ENCODE results near the gene CENPX. TPM values are rescaled to one million over a fixed set of nuclear protein-coding genes. Genes with fewer than 3 reads are reported as not detected.

The CENPX gene
- 100 to 1,000 TPM in 1 of 2 donors, 10 to 100 TPM in 1; 86.8 to 117 TPM for polyA plus RNA-seq

GRCh38 chr17:82022310-82022980 lies at the start of gene CENPX:
Gene CENPX (minus strand): TSS chr17:82022878. CDS start chr17:82022861, 17 bp downstream.
- H3K36me3 ChIP-seq (ENCODE audit: control insufficient read depth in 2 of 2, insufficient read depth in 2 of 2, low read length in 1 of 2) = peaks cover 0 to 8% of the 10 kb centered on the region in 2 donors
- H3K27ac ChIP-seq (ENCODE audit: low read depth in 2 of 2, low read length in 1 of 2) = peak within 1 kb of the TSS; percentile 68 to 78
- H3K4me3 ChIP-seq (ENCODE audit: low read depth in 1 of 2, low read length in 2 of 2) = peak within 1 kb of the TSS; percentile 82 to 93
- peaks cover 2 to 23% of the 10 kb centered on the region in 2 donors for H3K4me1 ChIP-seq (ENCODE audit: control insufficient read depth in 2 of 2, insufficient read depth in 2 of 2, low read length in 1 of 2)
- H3K9me3 ChIP-seq (ENCODE audit: control insufficient read depth in 2 of 2, insufficient read depth in 1 of 2, low read depth in 1 of 2, low read length in 1 of 2) = no peaks in the 10 kb centered on the region
- 1% methylated on average over 51 to 64 of the region's 64 CpGs for WGBS, 2 donors
- H3K27me3 ChIP-seq (ENCODE audit: control insufficient read depth in 1 of 2, insufficient read depth in 2 of 2, low read length in 2 of 2) = no peaks in the 10 kb centered on the region

DNA sequence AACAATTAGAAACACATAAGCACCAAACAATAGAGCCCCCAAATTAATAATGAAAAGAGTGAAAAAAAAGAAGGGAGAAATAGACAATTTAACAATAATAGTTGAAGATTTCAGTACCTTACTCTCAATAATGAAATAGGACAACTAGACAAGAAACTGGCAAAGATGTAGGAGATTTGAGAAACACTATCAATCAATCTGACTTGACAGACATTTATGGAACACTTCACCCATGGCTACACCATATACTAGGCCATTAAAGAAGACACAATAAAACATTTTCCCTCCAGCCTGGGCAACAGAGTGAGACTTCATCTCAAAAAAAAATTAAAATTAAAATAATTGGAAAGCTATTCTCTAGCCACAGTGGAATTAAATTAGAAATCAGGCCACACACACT lies 47.9 kb upstream of the CENPX start:
- no peak overlapping the region for H3K27ac ChIP-seq (ENCODE audit: low read depth in 2 of 2, low read length in 1 of 2)
- H3K9me3 ChIP-seq (ENCODE audit: control insufficient read depth in 2 of 2, insufficient read depth in 1 of 2, low read depth in 1 of 2, low read length in 1 of 2) = no peaks in the 10 kb centered on the region
- H3K36me3 ChIP-seq (ENCODE audit: control insufficient read depth in 2 of 2, insufficient read depth in 2 of 2, low read length in 1 of 2) = no peaks in the 10 kb centered on the region
- H3K4me3 ChIP-seq (ENCODE audit: low read depth in 1 of 2, low read length in 2 of 2) = no peak overlapping the region
- no peaks in the 10 kb centered on the region for H3K27me3 ChIP-seq (ENCODE audit: control insufficient read depth in 1 of 2, insufficient read depth in 2 of 2, low read length in 2 of 2)
- H3K4me1 ChIP-seq (ENCODE audit: control insufficient read depth in 2 of 2, insufficient read depth in 2 of 2, low read length in 1 of 2) = peaks cover 3% of the 10 kb centered on the region in 2 donors

DNA sequence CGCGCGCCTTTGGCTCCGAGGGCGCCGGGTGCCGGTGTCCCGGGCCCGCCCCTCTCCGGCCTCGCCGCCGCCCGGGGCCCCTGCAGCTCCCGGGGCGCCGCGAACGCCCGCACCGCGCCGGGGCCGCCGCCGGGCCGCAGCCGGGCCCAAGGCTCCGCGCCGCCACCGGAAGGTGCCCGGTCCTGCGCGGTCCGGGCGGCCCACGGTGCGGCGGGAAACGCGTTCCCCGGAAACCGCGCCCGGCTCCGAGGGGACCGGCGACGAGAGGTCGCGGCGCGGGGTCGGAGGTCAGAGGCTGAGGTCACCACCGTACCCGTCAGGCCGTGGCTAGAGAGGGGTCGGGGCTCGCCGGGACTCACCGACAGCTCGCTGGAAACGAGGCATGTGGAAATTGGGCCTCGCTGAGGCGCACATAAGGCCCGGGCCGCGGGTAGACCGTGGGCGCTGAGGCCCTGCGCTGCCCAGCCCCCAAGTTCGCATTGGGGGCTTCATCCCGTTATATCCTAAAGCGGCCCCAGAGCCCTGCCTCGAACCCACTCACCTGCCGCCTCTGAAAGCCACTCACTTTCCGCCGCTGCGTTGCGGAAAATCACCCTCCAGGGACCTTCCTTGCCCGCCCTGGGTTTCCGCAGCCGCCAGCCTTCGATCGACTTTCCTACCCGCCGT lies 43.1 kb upstream of the CENPX start, which contains the start of gene DUS1L:
Gene DUS1L, minus strand, starts transcription at position 167 of the 666 bp plus-strand sequence. CDS start 745 bp downstream, outside the sequence.
- peaks cover 3 to 13% of the 10 kb centered on the region in 2 donors for H3K4me1 ChIP-seq (ENCODE audit: control insufficient read depth in 2 of 2, insufficient read depth in 2 of 2, low read length in 1 of 2)
- H3K4me3 ChIP-seq (ENCODE audit: low read depth in 1 of 2, low read length in 2 of 2) = peak within 1 kb of the TSS; percentile 76 to 86
- H3K36me3 ChIP-seq (ENCODE audit: control insufficient read depth in 2 of 2, insufficient read depth in 2 of 2, low read length in 1 of 2) = peaks cover 3 to 28% of the 10 kb centered on the region in 2 donors
- WGBS, 2 donors = 10 to 18% methylated on average over 55 to 88 of the region's 88 CpGs
- H3K27me3 ChIP-seq (ENCODE audit: control insufficient read depth in 1 of 2, insufficient read depth in 2 of 2, low read length in 2 of 2) = no peaks in the 10 kb centered on the region
- no peaks in the 10 kb centered on the region for H3K9me3 ChIP-seq (ENCODE audit: control insufficient read depth in 2 of 2, insufficient read depth in 1 of 2, low read depth in 1 of 2, low read length in 1 of 2)
- H3K27ac ChIP-seq (ENCODE audit: low read depth in 2 of 2, low read length in 1 of 2) = peak within 1 kb of the TSS; percentile 79 to 92

DNA sequence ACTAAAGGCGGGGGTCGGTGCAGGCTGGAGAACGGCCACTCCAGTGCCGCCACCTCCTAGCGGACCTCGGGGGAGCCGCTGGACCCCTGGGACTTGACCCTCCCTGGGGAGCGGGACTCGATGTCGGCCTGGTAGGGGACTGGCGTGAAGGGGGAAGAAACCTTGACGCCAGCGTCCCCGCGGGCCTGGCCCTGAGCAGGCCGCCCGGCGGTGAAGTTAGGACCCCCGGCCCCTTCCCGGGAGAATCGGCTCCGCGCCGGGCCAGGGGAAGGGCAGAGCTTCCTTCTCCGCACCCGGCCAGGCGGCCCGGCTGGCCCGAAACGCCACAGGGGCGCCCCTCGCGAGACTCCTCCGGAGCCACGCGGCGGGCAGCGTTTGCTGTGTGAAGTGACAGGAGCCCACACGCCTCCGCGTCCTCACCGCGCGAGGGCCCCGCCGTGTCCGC lies 42.5 kb upstream of the CENPX start:
- H3K4me1 ChIP-seq (ENCODE audit: control insufficient read depth in 2 of 2, insufficient read depth in 2 of 2, low read length in 1 of 2) = peaks cover 3 to 13% of the 10 kb centered on the region in 2 donors
- peaks cover 5 to 33% of the 10 kb centered on the region in 2 donors for H3K36me3 ChIP-seq (ENCODE audit: control insufficient read depth in 2 of 2, insufficient read depth in 2 of 2, low read length in 1 of 2)
- H3K9me3 ChIP-seq (ENCODE audit: control insufficient read depth in 2 of 2, insufficient read depth in 1 of 2, low read depth in 1 of 2, low read length in 1 of 2) = no peaks in the 10 kb centered on the region
- no peaks in the 10 kb centered on the region for H3K27me3 ChIP-seq (ENCODE audit: control insufficient read depth in 1 of 2, insufficient read depth in 2 of 2, low read length in 2 of 2)
- peak overlapping the region; percentile 76 to 86 for H3K4me3 ChIP-seq (ENCODE audit: low read depth in 1 of 2, low read length in 2 of 2)
- 1 to 3% methylated on average over 24 to 47 of the region's 47 CpGs for WGBS, 2 donors
- peak overlapping the region; percentile 45 to 79 for H3K27ac ChIP-seq (ENCODE audit: low read depth in 2 of 2, low read length in 1 of 2)

DNA sequence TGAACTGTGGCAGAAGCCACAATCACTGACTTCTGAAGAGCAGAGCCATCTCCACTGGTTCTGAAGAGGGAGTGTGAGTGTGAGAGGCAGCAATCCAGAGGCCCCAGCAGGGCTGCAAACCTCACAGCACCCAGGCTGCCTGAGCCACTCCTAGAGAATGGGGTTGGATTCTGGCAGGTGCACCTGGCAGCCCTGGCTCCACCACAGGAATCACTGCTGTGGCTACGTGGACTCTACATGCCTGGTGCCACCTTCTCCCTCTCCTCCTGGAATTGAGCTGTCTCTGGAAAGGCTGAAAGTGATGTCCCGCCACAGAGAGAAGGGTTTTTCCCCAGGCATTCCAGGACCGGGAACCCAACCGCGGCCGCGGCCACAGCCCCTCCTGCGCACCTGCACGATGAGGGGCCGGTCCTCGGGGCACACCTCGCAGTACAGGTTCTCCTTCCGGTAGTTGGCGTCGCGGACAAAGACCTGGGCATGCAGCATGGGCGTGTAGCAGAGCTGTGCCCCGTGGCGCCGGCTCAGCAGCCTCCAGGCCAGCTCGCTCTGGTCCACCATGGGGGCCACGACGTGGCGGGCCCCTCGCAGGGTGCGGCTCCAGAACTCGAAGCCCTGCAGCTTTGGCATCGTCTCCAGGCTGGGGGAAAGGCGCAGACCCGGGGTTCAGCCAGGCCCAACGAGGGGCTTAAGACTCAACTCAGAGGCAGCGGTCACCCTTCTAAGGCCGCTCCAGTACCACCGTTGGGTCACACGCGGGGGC lies 41.9 kb upstream of the CENPX start:
- H3K27ac ChIP-seq (ENCODE audit: low read depth in 2 of 2, low read length in 1 of 2) = peak overlapping the region; percentile 45 to 79
- H3K9me3 ChIP-seq (ENCODE audit: control insufficient read depth in 2 of 2, insufficient read depth in 1 of 2, low read depth in 1 of 2, low read length in 1 of 2) = no peaks in the 10 kb centered on the region
- peaks cover 3 to 13% of the 10 kb centered on the region in 2 donors for H3K4me1 ChIP-seq (ENCODE audit: control insufficient read depth in 2 of 2, insufficient read depth in 2 of 2, low read length in 1 of 2)
- H3K27me3 ChIP-seq (ENCODE audit: control insufficient read depth in 1 of 2, insufficient read depth in 2 of 2, low read length in 2 of 2) = no peaks in the 10 kb centered on the region
- H3K36me3 ChIP-seq (ENCODE audit: control insufficient read depth in 2 of 2, insufficient read depth in 2 of 2, low read length in 1 of 2) = peaks cover 11 to 39% of the 10 kb centered on the region in 2 donors
- H3K4me3 ChIP-seq (ENCODE audit: low read depth in 1 of 2, low read length in 2 of 2) = peak overlapping the region; percentile 76 to 86
- WGBS, 2 donors = 17 to 26% methylated on average over 36 of the region's 36 CpGs

DNA sequence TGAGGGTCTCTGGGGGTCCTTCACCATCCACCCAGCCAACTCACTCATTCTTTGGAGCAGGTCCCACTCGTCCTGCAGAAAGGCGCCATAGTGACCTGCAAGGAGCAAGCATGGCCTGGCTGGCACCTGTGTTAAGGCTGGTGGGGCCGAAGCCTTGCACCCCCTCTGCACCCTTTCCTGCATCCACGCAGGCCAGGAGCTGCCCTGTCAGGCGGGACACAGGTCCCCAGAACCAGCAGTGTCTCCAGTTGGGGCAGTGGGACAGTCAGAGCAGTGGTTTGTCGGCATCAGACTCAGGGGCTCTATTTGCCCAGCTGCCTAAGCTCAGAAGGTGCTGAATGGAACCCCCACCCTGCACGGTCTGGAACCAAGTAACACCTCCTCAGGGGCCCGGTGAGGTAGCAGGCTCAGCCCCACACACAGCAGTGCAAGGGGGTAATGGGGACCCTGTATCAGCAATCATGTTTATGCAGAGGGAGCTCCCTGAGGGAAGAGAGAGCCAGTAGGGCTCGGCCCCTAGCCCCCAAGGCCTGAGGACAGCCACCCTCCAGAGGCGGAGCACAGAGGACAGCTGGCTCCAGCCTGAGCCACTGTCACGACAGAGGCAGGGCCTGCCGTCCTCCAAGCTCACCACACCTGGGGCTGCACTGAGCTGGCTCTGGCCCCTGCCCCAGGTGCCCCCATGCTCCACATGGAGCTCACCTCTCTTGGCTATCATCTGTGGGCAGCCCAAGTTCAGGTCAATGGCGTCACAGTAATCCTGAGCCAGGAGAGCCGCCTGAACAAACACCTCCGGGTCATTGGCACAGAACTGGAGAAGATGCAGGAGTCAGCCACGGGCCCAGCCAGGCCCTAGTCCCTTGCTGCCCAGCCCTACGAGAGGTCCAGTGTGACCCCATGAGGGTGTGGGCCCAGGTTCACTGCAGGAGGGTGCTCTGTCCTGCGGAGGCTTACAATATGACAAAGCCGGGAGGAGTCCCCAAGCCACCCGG lies 41.0 kb upstream of the CENPX start:
- H3K4me1 ChIP-seq (ENCODE audit: control insufficient read depth in 2 of 2, insufficient read depth in 2 of 2, low read length in 1 of 2) = peaks cover 3 to 13% of the 10 kb centered on the region in 2 donors
- no peak overlapping the region for H3K4me3 ChIP-seq (ENCODE audit: low read depth in 1 of 2, low read length in 2 of 2)
- H3K36me3 ChIP-seq (ENCODE audit: control insufficient read depth in 2 of 2, insufficient read depth in 2 of 2, low read length in 1 of 2) = peaks cover 12 to 48% of the 10 kb centered on the region in 2 donors
- 71 to 72% methylated on average over 20 of the region's 20 CpGs for WGBS, 2 donors
- no peaks in the 10 kb centered on the region for H3K9me3 ChIP-seq (ENCODE audit: control insufficient read depth in 2 of 2, insufficient read depth in 1 of 2, low read depth in 1 of 2, low read length in 1 of 2)
- H3K27me3 ChIP-seq (ENCODE audit: control insufficient read depth in 1 of 2, insufficient read depth in 2 of 2, low read length in 2 of 2) = no peaks in the 10 kb centered on the region
- peak overlapping the region in 1 of 2 donors; percentile 12 for H3K27ac ChIP-seq (ENCODE audit: low read depth in 2 of 2, low read length in 1 of 2)

DNA sequence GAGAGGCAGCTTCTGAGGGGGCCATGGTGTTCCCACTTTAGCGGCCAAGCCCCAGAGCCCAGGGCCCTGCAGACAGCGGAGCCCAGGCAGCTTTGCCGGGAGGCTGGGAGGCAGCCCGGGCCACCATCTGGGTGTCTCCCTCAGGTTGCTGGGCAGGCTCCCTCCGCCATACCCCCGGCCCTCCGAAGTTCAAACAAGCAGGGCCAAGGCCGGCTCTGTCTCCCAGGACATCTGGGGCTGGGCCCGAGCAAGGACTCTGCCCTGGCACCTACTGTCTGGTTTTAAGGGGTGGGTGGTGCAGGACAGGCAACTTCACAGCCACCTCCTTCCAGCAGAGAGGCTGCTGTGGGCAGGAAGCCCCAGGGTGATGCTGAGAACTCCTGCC lies 40.3 kb upstream of the CENPX start:
- no peak overlapping the region for H3K27ac ChIP-seq (ENCODE audit: low read depth in 2 of 2, low read length in 1 of 2)
- no peaks in the 10 kb centered on the region for H3K9me3 ChIP-seq (ENCODE audit: control insufficient read depth in 2 of 2, insufficient read depth in 1 of 2, low read depth in 1 of 2, low read length in 1 of 2)
- no peak overlapping the region for H3K4me3 ChIP-seq (ENCODE audit: low read depth in 1 of 2, low read length in 2 of 2)
- no peaks in the 10 kb centered on the region for H3K27me3 ChIP-seq (ENCODE audit: control insufficient read depth in 1 of 2, insufficient read depth in 2 of 2, low read length in 2 of 2)
- peaks cover 12 to 55% of the 10 kb centered on the region in 2 donors for H3K36me3 ChIP-seq (ENCODE audit: control insufficient read depth in 2 of 2, insufficient read depth in 2 of 2, low read length in 1 of 2)
- 90 to 92% methylated on average over 9 of the region's 9 CpGs for WGBS, 2 donors
- peaks cover 3 to 13% of the 10 kb centered on the region in 2 donors for H3K4me1 ChIP-seq (ENCODE audit: control insufficient read depth in 2 of 2, insufficient read depth in 2 of 2, low read length in 1 of 2)

DNA sequence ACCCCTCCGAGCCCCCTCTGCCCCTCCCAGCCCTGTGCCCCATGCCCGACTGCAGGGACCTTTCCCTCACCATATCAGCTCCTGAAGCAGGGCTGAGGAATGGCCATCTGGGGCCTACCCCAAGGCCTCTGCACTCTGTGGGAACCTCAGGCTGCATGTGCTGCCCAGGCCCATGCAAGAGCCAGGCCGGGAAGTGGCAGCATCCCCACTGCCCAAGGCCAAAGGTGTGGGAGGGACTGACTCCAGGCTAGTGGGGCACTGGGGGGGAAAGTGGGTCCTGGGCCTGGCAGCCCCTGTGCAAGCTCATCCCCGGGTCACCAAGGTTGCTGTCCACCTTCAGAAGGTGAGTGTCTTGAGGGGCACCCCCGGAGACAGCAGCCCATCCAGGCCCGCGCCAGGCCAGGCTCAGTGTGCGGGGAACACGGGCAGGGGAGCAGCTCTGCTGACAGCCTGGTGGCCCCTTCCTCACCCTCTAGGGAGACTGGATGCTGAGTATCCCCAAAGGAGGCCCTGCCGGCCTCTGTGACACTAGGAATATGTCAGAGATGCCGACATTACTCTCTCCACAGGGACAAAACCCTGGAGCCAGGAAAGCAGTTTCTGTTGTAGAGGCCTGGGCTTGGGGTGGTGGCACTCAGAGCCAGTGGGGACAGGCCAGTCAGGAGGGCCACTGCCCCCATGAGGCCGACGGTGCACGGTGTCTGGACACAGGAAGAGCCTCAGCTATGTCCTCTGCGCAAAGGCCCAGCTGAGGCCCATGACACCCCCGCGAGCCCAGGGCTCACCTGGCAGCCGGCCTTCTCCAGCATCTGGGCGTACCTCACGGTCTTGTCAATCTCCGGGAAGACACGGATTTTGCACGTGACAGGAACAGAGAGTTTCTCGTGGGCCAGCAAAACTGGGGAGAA lies 39.7 kb upstream of the CENPX start:
- 81 to 82% methylated on average over 24 of the region's 24 CpGs for WGBS, 2 donors
- Histone ChIP-seq H3K27ac (ENCODE audit: low read depth in 2 of 2, low read length in 1 of 2) (no peak overlapping the region), H3K4me1 (ENCODE audit: control insufficient read depth in 2 of 2, insufficient read depth in 2 of 2, low read length in 1 of 2) (peaks cover 3 to 13% of the 10 kb centered on the region in 2 donors), H3K4me3 (ENCODE audit: low read depth in 1 of 2, low read length in 2 of 2) (no peak overlapping the region), H3K27me3 (ENCODE audit: control insufficient read depth in 1 of 2, insufficient read depth in 2 of 2, low read length in 2 of 2) (no peaks in the 10 kb centered on the region), H3K36me3 (ENCODE audit: control insufficient read depth in 2 of 2, insufficient read depth in 2 of 2, low read length in 1 of 2) (peaks cover 12 to 62% of the 10 kb centered on the region in 2 donors), H3K9me3 (ENCODE audit: control insufficient read depth in 2 of 2, insufficient read depth in 1 of 2, low read depth in 1 of 2, low read length in 1 of 2) (no peaks in the 10 kb centered on the region)
